SK-N-SH (cell line): ENCODE data around the gene ZNF277. TPM values are rescaled to one million over a fixed set of nuclear protein-coding genes. Genes with fewer than 3 reads are reported as not detected.

Experiments used
- CTCF ChIA-PET: fragments of 300-600, 350-600 bp; formaldehyde crosslinking; extraction: SDS; loops from one replicate; lab custom pipeline; 2021; lab: Yijun Ruan, JAX
- POLR2A ChIA-PET: fragments of 350-600 bp; sonication (Branson Sonifier 250); formaldehyde crosslinking; extraction: SDS; loops from one replicate; lab custom pipeline; 2020; ENCODE audit warnings: antibody characterized with exemption, inconsistent platforms; lab: Yijun Ruan, JAX
- DNase-seq: peaks from one replicate; pipeline ENCODE4 v3.0.0; 2012
- H2AFZ ChIP-seq: fragments of 200-600 bp; sonication (generic); 2 replicates; pipeline ENCODE4 v1.8.1; 2016; ENCODE audit warnings: antibody characterized with exemption, mild to moderate bottlenecking, low read depth
- H3F3A ChIP-seq: fragments of 200-600 bp; sonication (generic); replicated peaks from 2 replicates; pipeline ENCODE3; 2016; ENCODE audit warnings: antibody characterized with exemption, mild to moderate bottlenecking; ENCODE audit not compliant: insufficient read depth
- H3K27ac ChIP-seq, 2 experiments: fragments of 200-500 bp in 1 of 2; fragments of 200-600 bp in 1 of 2; sonication (Bioruptor generic) in 1 of 2; sonication (generic), shearing (Covaris generic) in 1 of 2; 2 replicates each; pipeline versions ENCODE4 v1.5.1 to v1.6.1; 2014 to 2016; ENCODE audit warnings: low read depth in 2 of 2, inconsistent platforms in 1 of 2, low read length in 1 of 2, mild to moderate bottlenecking in 1 of 2, mixed read lengths in 1 of 2
- H3K27me3 ChIP-seq: fragments of 200-600 bp; sonication (generic), shearing (Covaris generic); 2 replicates; pipeline ENCODE4 v1.6.1; 2016; ENCODE audit warnings: mixed run types; ENCODE audit not compliant: insufficient read depth
- H3K36me3 ChIP-seq, 2 experiments: fragments of 200-500 bp in 1 of 2; fragments of 200-600 bp in 1 of 2; sonication (Bioruptor generic) in 1 of 2; sonication (generic) in 1 of 2; replicated peaks in 1 of 2; 2 replicates each; pipeline versions ENCODE3 to v1.5.1; 2014 to 2016; ENCODE audit warnings: low read length in 1 of 2, mild to moderate bottlenecking in 1 of 2; ENCODE audit not compliant: insufficient read depth in 2 of 2, control insufficient read depth in 1 of 2
- H3K4me1 ChIP-seq, 2 experiments: fragments of 200-500 bp in 1 of 2; fragments of 200-600 bp in 1 of 2; sonication (Bioruptor generic) in 1 of 2; sonication (generic), shearing (Covaris generic) in 1 of 2; 2 replicates each; pipeline versions ENCODE4 v1.5.1 to v1.6.1; 2014 to 2016; ENCODE audit warnings: low read depth in 1 of 2, low read length in 1 of 2, mixed run types in 1 of 2; ENCODE audit not compliant: insufficient read depth in 2 of 2, control insufficient read depth in 1 of 2
- H3K4me2 ChIP-seq: fragments of 200-600 bp; sonication (generic), shearing (Covaris generic); 2 replicates; pipeline ENCODE4 v1.6.1; 2017; ENCODE audit warnings: mixed run types
- H3K4me3 ChIP-seq, 2 experiments: fragments of 200-500 bp in 1 of 2; fragments of 200-600 bp in 1 of 2; sonication (Bioruptor generic) in 1 of 2; sonication (generic), shearing (Covaris generic) in 1 of 2; 2 replicates each; pipeline versions ENCODE4 v1.5.1 to v1.8.1; 2014 to 2016; ENCODE audit warnings: low read depth in 2 of 2, inconsistent platforms in 1 of 2, low read length in 1 of 2, mild to moderate bottlenecking in 1 of 2, mixed read lengths in 1 of 2, moderate library complexity in 1 of 2
- H3K79me2 ChIP-seq: fragments of 200-600 bp; sonication (generic); 2 replicates; pipeline ENCODE4 v1.8.1; 2017; ENCODE audit warnings: mild to moderate bottlenecking; ENCODE audit not compliant: insufficient read depth
- H3K9ac ChIP-seq: fragments of 200-600 bp; sonication (generic); 2 replicates; pipeline ENCODE4 v1.6.1; 2017; ENCODE audit warnings: mixed run types
- H3K9me2 ChIP-seq: fragments of 200-600 bp; sonication (generic); 2 replicates; pipeline ENCODE4 v1.6.1; 2017; ENCODE audit warnings: mixed run types
- H3K9me3 ChIP-seq: fragments of 200-600 bp; sonication (generic); 2 replicates; pipeline ENCODE4 v1.6.1; 2017; ENCODE audit warnings: mixed run types, mild to moderate bottlenecking, moderate library complexity
- H4K20me1 ChIP-seq: fragments of 200-600 bp; sonication (generic); 2 replicates; pipeline ENCODE4 v1.6.1; 2017; ENCODE audit warnings: mild to moderate bottlenecking, mixed run types; ENCODE audit not compliant: insufficient read depth
- ELF1 ChIP-seq: IDR thresholded peaks from 2 replicates; pipeline ENCODE4 v1.4.0; 2012
- GATA2 ChIP-seq: sonication (generic); formaldehyde crosslinking; IDR thresholded peaks from 2 replicates; pipeline ENCODE4 v1.5.0; 2020; ENCODE audit warnings: mild to moderate bottlenecking, missing genetic modification reagents
- MXI1 ChIP-seq: IDR thresholded peaks from 2 replicates; pipeline ENCODE4 v1.6.1; 2012; ENCODE audit warnings: mild to moderate bottlenecking, low read depth, low read length, improper control_type of control experiment
- POLR2AphosphoS5 ChIP-seq: IDR thresholded peaks from 2 replicates; pipeline ENCODE4 v1.6.1; 2012; ENCODE audit warnings: low read depth, low read length
- REST ChIP-seq: IDR thresholded peaks from 2 replicates; pipeline ENCODE4 v1.6.1; 2012; ENCODE audit warnings: mild to moderate bottlenecking, low read depth, low read length, moderate library complexity
- SIN3A ChIP-seq: IDR thresholded peaks from 2 replicates; pipeline ENCODE4 v1.6.1; 2012; ENCODE audit warnings: low read depth, mild to moderate bottlenecking, low read length, moderate library complexity, borderline replicate concordance
- TAF1 ChIP-seq: IDR thresholded peaks from 2 replicates; pipeline ENCODE4 v1.6.1; 2012; ENCODE audit warnings: low read depth, mild to moderate bottlenecking, low read length, moderate library complexity, borderline replicate concordance
- TEAD4 ChIP-seq: IDR thresholded peaks from 2 replicates; pipeline ENCODE4 v1.4.0; 2012; ENCODE audit warnings: mild to moderate bottlenecking, borderline replicate concordance; ENCODE audit not compliant: insufficient read depth
- YY1 ChIP-seq: IDR thresholded peaks from 2 replicates; pipeline ENCODE4 v1.4.0; 2012; ENCODE audit warnings: low read depth, mild to moderate bottlenecking
- WGBS: methylation state at CpG from one replicate; pipeline ENCODE4 v1.1.6; 2017; ENCODE audit warnings: low lambda C conversion rate; 5-methylcytosine and 5-hydroxymethylcytosine counted together
- polyA plus RNA-seq, 3 experiments: library from polyadenylated mRNA; depleted of rRNA; stranded (reverse); fragments of >200 nt; gene quantifications; 2 replicates each; pipeline ENCODE4 v1.2.3, GENCODE V29; 2012

The ZNF277 gene
- polyA plus RNA-seq, 1 of the 3 experiments (the other 2 are of a cell fraction), result 11.5 TPM

- Histone ChIP-seq H2AFZ (no peak overlapping the region), H3K4me2 (no peak overlapping the region), H3K9ac (no peak overlapping the region), H3F3A (no peaks in the 10 kb centered on the region), H4K20me1 (no peaks in the 10 kb centered on the region), H3K4me1 (peaks cover 0 to 8% of the 10 kb centered on the region in 2 experiments; a peak in 2 of 4 replicates), H3K9me2 (no peaks in the 10 kb centered on the region), H3K27me3 (no peaks in the 10 kb centered on the region), H3K27ac (no peak overlapping the region), H3K79me2 (no peaks in the 10 kb centered on the region), H3K36me3 (no peaks in the 10 kb centered on the region), H3K4me3 (no peak overlapping the region), H3K9me3 (no peaks in the 10 kb centered on the region)
- POLR2A ChIA-PET, result no interaction called here
- no peak for DNase-seq
- CTCF ChIA-PET, result no interaction called here
- WGBS, result 92% methylated on average over 2 of the region's 2 CpGs
- TF ChIP-seq GATA2 (no peak), SIN3A (no peak), POLR2AphosphoS5 (no peak), ELF1 (no peak), REST (no peak)
These were observed 155.7 kb downstream of the ZNF277 start for GRCh38 chr7:112362053-112362650.

GRCh38 chr7:112362731-112363131, 156.2 kb downstream of the ZNF277 start:
- H3K4me1 ChIP-seq, result peaks cover 0 to 8% of the 10 kb centered on the region in 2 experiments; a peak in 2 of 4 replicates
- ChIA-PET POLR2A (no interaction called here), CTCF (interaction anchor here (0.9 kb wide), 1 partner anchor 600 kb away, joined by 3 read pairs; no protein-coding TSS in a partner anchor)
- H3F3A ChIP-seq, result no peaks in the 10 kb centered on the region
- no peaks in the 10 kb centered on the region for H4K20me1 ChIP-seq
- no peak overlapping the region for H3K4me3 ChIP-seq
- H3K9me3 ChIP-seq, result no peaks in the 10 kb centered on the region
- WGBS, result 79% methylated on average over 8 of the region's 8 CpGs
- H3K79me2 ChIP-seq, result no peaks in the 10 kb centered on the region
- no peaks in the 10 kb centered on the region for H3K27me3 ChIP-seq
- H3K9ac ChIP-seq, result no peak overlapping the region
- DNase-seq, result no peak
- no peak for TF ChIP-seq GATA2
- TF ChIP-seq MXI1, result no peak
- no peak for TF ChIP-seq TAF1
- no peak for TF ChIP-seq ELF1
- no peak for TF ChIP-seq TEAD4
- no peak for TF ChIP-seq YY1
- no peaks in the 10 kb centered on the region for H3K36me3 ChIP-seq
- no peaks in the 10 kb centered on the region for H3K9me2 ChIP-seq
- no peak overlapping the region for H2AFZ ChIP-seq
- no peak overlapping the region for H3K4me2 ChIP-seq
- no peak overlapping the region for H3K27ac ChIP-seq
